KBM-7 (cell line): ENCODE results near the gene HMGN3.
"Not testable (repeated sequence)": the region's sequence is repeated elsewhere in the genome, so short reads cannot be mapped to it uniquely, and the experiment has no call there.

Source experiments
- DNase-seq: peaks from one replicate; pipeline ENCODE4 v3.0.0-alpha.2; 2015
- in situ Hi-C: fragments of 300-500 bp; cut with MboI; formaldehyde crosslinking; loops from 2 replicates; pipeline ENCODE4 v1.14.3; 2020; ENCODE audit warnings: low sequenced_read_pairs, low pct_unique_long_range_greater_than_20kb, mixed read lengths

HMGN3 gene

DNA sequence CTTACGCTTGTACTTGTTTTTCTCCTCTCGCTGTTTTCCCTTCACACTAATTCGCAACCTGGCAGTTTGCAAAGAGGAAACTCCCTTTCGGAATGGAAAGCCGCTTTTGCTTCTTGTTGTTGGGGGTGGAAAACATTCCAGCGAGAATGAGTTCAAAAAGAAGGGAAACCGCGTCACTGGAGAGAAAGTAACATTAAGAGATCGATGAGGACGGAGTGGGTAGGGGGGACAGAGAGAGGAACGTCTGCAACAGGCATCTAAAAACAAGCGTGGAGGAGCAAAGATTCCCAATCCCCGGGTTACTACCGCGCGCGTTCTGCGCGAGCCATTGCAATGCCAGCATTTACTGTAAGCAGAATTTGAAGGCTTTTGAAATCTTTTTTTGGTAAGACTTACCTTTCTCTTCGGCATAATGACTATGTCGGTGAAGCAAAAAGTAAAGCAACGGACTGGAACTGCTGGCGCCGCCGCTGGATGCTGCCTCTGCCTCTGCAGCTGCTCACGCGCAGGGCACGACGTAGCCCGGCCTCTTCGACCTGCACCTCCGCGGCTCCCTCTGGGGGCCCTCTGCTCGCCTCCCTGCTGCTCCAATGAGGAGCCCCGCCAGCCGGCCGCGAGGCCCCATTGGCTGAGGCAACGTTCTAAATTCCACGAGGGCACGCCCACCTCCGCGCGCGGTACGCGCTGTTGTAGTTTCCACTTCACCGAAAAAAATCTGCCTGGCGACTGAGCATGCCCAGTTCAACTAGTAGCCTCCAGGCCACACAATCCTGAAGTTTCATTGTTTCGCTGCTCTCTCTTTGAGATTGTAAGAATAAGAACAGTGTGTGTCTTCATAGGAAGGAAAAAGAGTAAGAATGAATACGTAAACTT, at the start of gene HMGN3:
Gene HMGN3, minus strand, starts transcription at position 533 of the 873 bp plus-strand sequence.
- in situ Hi-C loops: no loop called here
- peak; percentile 96 for DNase-seq

DNA sequence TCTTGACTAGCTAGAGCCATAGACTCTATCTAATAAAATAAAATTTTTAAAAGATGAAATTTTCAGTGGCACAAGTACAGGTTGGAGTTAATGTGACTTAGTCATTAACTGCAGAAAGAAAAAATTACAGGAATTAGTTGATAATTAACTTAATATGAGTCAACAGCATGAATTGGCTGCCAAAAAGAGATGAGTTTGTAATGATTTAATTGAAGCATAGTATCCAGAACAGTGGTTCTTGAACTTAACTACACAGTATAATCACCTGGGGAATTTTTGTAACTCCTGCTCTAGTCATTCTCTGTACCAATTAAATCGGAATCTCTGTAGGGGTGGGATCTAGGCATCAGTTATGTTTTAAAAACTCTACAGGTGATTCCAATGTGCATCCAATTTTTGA, 46.3 kb upstream of the HMGN3 start:
- in situ Hi-C loops: no loop called here
- no peak for DNase-seq

DNA sequence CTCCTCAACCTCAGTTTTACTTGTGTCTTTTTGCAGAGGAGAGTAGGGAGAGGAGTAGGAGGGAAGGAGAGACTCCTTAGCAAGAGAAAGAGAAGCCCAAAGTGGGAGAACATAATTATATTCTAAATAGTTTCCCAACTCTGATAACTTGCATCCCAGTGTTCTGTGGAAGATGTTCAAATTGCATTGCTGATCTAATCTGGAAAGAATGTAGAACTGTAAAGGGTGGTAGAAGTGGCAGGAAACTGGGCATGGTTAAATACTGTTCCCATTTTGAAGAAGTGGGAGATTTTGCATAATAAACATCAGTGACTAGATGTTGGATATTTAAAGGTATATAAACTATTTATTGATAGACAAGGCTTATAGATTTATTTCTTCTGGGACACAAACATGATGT, 42.6 kb upstream of the HMGN3 start:
- no peak for DNase-seq
- in situ Hi-C loops: no loop called here

DNA sequence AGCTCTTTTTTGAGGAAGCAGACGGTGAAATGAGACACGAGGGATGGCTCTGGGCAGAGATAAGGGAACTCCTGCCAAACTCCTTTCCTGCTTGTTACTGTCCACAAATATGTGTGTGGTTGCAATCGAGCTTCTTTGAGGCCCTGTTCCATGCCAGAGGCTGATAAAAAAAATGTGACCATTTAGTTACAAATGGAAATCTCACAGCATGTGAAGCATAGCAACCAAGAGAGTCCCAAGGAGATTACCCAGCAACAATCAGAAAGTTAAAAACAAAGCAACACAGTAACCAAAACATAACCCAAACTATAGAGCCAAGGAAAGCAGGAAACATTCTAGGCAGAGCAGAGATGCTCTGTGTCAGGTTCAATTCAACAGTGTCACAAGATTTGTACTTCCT, 35.4 kb upstream of the HMGN3 start:
- in situ Hi-C loops: no loop called here
- peak; percentile 88 for DNase-seq

DNA sequence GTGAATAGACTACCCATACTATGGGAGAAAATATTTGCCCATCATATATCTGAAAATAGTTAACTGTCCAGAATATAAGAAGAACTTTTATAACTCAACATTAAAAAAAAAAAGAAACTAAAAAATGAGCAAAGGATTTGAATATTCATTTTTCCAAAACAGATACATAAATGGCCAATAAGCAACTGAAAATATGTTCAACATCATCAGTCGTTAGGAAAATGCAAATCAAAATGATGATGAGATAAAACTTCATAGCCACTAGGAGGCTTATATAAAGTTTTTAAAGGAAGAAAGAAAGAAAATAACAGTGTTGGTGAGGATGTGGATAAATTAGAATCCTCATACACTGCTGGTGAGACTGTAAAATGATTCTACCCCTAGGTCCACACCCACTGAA, 32.6 kb upstream of the HMGN3 start:
- in situ Hi-C loops: no loop called here
- no peak for DNase-seq

DNA sequence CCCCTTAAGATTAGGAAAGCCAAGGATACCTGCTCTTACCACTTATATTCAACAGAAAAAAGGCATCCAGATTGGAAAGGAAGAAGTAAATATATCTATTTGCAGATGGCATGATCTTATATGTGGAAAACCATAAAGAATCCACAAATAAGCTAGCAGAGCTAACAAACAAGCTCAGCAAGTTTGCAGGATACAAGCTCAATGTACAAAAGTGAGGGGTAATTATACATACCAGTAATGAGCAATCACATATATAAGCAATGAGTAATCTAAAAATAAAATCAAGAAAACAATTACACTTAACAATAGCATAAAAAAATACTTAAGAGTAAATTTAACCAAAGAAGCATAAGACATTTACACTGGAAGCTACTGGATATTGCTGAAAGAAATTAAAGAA, 31.6 kb upstream of the HMGN3 start:
- in situ Hi-C loops: no loop called here
- no peak for DNase-seq

DNA sequence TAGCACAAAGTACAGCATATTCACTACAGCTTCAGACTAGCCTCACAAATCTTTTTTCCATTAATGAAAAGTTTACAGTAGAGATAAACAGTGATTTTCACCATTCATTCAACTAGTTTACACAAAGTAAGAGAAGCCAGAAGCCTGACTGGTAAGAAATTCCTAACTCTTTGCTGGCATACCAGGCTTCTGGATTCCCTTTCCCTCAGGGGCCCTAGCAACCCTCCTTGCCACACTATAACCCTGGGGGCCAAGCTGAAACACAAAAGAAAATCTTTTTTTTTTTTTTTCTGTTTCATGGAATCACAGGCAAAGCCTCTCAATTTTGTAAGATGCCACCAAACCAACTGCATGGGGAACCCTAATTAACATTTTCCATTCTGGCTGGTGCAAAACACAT, 28.9 kb upstream of the HMGN3 start:
- DNase-seq: no peak
- in situ Hi-C loops: no loop called here

DNA sequence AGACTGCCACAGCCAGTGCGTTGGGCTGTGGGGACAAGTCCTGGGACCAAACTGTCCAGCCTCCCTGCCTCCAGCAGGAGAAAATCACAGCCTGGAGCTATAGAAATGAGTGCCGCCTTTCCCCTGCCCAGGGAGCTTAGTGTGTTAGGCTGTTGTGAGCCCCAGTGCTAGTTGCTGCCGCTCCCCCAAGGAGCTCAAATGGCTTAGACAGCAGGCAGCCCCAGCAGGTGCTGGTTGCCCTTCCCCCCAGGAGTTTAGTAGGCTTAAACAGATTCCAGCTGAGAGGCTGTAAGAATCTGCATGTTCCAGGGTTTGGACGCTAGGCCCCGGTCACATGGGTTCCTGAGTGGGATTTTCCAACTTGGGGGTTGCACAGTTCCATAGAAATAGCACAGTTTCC, 27.2 kb upstream of the HMGN3 start:
- no peak for DNase-seq
- in situ Hi-C loops: no loop called here

DNA sequence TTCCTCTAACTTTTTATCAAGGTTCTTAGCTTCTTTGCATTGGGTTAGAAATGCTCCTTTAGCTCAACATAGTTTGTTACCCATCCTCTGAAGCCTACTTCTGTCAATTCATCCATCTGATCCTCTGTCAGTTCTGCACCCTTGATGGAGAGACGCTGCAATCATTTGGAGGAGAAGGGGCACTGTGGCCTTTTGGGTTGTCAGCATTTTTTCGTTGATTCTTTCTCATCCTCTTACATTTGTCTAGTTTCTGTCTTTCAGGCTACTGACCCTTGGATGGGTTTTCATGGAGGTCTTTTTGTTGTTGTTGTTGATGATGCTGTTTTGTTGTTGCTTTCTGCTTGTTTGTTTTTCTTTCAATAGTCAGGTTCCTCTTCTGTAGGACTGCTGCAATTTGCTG, 26.3 kb upstream of the HMGN3 start:
- in situ Hi-C loops: no loop called here
- DNase-seq: no peak

DNA sequence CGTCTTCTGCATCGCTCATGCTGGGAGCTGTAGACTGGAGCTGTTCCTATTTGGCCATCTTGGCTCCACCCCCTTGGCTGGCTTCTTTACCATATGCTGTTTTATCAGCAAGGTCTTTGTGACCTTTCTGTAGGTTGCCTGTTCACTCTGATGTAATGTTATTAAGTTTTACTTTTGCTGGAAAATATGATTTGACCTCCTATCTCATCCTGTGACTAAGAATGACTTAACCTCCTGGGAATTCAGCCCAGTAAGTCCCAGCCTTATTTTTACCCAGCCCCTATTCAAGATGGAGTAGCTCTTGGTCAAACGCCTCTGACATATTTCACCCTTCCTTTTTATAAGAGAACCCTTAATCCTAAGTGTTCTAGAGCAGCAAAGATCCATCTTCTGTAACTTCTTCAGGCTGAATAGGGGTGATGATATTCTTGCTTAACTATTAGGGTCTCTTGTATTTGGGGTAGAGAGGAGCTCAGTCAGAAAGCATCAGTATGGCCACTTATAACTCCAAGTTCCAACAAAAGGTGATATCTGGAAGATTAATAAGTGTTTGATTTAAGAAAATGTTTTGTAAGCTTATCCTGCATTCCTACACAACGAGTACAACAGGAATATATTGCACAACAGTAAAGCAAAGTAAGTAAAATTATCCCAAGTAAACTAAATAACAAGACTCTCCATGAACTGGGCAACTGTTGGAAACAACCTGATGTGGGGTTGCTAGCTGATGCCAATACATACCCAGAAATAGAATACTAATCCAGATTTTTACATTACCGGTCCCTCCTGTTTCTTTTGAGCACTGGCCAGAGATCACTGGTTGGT, 23.1 kb upstream of the HMGN3 start:
- in situ Hi-C loops: no loop called here

DNA sequence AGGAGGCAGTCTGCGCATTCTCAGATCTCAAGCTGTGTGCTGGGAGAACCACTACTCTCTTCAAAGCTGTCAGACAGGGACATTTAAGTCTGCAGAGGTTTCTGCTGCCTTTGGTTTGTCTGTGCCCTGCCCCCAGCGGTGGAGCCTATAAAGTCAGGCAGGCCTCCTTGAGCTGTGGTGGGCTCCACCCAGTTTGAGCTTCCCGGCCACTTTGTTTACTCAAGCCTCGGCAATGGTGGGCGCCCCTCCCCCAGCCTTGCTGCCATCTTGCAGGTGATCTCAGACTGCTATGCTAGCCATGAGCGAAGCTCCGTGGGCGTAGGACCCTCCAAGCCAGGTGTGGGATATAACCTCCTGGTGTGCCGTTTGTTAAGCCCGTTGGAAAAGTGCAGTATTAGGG, 22.3 kb upstream of the HMGN3 start:
- in situ Hi-C loops: not testable (repeated sequence)

More for the DNA sequence above, 23.1 kb upstream of the HMGN3 start:
- no peak for DNase-seq

DNA sequence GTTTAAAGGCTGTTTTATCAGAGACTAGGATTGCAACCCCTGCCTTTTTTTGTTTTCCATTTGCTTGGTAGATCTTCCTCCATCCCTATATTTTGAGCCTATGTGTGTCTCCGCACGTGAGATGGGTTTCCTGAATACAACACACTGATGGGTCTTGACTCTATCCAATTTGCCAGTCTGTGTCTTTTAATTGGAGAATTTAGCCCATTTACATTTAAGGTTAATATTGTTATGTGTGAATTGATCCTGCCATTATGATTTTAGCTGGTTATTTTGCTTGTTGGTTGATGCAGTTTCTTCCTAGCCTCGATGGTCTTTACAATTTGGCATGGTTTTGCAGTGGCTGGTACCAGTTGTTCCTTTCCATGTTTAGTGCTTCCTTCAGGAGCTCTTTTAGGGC, 20.6 kb upstream of the HMGN3 start:
- in situ Hi-C loops, DNase-seq: not testable (repeated sequence)

More for the DNA sequence above, 22.3 kb upstream of the HMGN3 start:
- not testable (repeated sequence) for DNase-seq

DNA sequence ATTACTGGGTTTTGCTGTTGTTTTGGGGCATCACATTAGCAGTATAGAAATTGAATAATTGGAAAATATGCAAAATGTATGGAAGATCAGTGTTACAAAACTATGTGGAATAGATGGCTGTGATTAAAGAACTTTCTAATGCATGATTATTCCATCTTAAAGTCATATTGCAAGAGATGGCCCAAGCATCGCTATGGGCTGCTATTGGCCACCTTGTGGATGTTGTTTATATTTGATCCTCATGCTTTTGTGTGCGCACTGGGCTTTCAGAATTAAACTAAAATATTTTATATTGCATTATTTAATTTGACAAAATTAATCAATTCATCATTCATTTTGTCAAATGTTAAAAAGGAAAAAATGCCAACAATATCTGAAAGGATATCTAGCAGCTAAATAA, 16.1 kb upstream of the HMGN3 start:
- DNase-seq: no peak

DNA sequence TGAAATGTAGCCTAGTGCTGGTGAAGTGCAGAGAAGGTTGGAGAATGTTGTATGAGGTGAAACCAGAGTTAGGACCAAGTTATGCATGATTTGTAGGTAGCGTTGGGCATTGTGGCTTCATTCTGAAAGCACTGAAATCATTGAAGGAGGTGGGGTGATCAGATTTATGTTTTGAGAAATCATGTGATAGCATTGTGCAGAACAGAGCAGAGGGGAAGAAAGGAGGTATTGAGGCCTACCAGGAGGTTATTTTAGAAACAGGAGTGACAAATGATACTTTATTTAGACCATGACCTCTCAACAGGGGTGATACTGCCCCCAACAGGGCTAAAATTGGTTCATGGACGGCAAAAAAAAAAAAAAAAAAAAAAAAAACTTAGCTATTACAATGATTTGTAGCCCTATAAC, 15.6 kb upstream of the HMGN3 start:
- peak; percentile 36 for DNase-seq
- in situ Hi-C loops: no loop called here

More for the DNA sequence above, 16.1 kb upstream of the HMGN3 start:
- in situ Hi-C loops: no loop called here

DNA sequence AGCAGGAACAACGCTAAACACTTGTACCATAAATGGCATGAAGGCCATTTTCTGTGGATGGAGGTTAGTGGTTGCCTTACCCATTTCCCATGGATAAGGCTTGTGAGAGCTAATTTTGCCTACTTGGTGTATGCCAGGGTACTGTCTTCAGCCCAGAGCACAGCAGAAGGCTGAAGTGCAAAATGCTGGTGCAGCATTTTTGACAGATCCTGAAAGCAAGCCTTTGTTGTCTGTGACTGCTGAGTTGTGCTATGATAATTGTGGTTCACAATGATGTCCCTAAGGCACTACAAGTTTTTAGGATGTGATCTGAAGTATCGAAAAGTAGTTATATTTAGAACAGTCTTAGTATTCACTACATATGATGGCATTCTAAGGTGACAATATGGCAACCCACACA, 14.7 kb upstream of the HMGN3 start:
- DNase-seq: no peak
- in situ Hi-C loops: no loop called here

DNA sequence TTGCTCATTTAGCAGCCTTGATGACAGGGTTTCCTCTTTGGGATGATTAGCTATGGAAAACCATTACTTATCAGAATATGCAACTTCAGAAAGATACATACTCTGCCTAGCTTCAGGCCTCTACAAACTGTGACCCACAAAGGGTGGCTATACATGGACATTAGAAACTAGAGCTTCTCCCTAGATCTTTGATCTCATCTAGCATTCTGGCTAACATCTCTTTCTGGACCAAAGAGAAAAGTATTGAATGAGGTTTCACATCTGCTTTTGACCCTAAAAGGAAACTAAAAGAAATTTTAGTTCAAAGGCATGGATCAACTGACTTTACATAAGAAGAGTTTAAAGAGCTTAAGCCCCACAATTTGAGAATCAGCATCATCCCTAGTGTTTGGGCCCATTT, 12.4 kb upstream of the HMGN3 start:
- in situ Hi-C loops: no loop called here
- DNase-seq: no peak

DNA sequence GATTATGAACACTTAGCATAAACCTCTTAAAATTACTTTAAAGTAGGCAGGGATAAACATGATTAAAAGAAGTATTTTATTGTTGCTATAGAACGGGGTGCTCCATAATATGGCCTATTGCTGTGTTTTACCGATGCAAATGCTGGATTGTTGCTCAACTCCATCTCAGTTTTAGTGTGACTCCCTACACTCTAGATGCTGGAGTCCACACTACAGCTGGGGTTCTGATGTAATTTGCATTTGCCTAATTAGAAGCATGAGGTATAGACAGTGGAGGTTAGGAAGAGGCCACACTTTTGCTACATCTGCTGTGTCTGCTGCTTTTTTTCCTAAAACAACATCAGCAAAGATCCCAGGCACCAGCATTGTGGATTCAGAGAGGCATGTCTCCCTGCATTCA, 6.7 kb upstream of the HMGN3 start:
- DNase-seq: no peak
- in situ Hi-C loops: no loop called here

DNA sequence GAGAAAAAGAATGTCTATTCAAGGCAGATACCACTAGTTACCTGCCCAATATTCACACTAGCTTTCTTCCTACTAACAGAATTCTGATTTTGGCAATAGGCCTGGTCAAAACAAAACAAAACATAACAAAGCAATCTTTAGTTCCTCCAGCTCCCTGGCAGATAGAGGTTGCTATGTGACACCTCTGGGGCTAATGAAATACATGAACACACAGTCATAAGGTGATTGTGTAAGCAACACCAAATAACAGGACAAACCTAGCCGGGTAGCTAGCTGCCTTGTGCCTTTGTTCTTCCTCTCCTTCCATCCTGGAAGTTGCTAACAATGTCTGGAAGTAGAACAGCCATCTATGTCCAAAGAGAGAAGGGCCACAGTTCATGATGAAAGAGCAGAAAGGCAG, 6.0 kb upstream of the HMGN3 start:
- in situ Hi-C loops: no loop called here
- no peak for DNase-seq

DNA sequence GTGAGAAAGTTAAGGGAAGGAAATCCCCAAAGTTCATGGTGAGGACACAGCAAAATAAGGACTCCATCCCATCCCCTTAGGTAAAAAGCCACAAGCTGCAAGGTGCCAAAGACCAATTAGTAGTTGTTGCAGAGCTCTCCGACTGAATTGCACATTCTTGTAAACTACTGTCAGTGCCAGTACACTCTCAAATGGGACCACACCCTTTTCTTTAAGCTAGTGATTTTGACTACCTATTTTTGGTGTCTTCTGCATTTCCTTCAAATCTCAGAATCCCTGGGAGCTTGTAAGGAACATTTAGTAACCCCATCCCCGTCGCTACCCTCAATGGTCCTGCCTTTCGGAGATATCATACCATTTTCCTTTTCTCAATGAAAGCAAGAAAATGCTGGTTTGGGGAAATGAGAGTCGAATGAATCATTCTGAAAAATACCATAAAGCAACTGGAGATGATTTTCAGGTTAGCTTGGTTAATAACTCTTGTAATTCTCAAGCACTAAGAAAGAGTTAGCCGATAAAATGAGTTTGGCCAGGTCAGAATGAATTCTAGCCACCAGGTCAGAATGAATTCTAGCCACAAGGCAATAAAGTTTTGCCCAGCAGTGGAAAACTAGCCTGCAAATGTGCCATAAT, 5.2 kb upstream of the HMGN3 start:
- in situ Hi-C loops: no loop called here
- no peak for DNase-seq

DNA sequence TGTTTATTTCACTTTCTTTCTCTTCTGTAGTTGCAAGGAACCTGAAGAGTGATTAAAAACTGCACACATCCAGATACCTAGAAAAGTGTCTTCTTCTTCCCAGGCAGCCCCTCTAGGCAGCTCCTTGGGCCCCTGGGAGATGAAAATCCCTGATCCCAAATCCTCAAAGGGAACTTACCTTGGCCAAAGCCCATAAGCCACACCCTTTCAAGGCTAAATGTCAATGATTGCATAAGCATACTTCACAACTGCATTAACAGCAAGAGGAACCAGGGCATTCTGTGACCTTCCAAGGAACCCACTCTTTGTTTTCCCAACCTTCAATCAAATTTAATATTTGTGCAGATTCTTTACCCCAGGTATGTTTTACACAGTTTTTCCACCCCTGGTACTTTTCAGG, 4.4 kb upstream of the HMGN3 start:
- in situ Hi-C loops: no loop called here
- DNase-seq: no peak
